Measurements from ENCODE around the gene DENR.
A peak's percentile ranks its signal among the peaks of the same experiment; 100 is the strongest.
"Not testable (repeated sequence)": the region's sequence is repeated elsewhere in the genome, so short reads cannot be mapped to it uniquely, and the experiment has no call there.

Gene DENR, protein sequence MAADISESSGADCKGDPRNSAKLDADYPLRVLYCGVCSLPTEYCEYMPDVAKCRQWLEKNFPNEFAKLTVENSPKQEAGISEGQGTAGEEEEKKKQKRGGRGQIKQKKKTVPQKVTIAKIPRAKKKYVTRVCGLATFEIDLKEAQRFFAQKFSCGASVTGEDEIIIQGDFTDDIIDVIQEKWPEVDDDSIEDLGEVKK

DNA sequence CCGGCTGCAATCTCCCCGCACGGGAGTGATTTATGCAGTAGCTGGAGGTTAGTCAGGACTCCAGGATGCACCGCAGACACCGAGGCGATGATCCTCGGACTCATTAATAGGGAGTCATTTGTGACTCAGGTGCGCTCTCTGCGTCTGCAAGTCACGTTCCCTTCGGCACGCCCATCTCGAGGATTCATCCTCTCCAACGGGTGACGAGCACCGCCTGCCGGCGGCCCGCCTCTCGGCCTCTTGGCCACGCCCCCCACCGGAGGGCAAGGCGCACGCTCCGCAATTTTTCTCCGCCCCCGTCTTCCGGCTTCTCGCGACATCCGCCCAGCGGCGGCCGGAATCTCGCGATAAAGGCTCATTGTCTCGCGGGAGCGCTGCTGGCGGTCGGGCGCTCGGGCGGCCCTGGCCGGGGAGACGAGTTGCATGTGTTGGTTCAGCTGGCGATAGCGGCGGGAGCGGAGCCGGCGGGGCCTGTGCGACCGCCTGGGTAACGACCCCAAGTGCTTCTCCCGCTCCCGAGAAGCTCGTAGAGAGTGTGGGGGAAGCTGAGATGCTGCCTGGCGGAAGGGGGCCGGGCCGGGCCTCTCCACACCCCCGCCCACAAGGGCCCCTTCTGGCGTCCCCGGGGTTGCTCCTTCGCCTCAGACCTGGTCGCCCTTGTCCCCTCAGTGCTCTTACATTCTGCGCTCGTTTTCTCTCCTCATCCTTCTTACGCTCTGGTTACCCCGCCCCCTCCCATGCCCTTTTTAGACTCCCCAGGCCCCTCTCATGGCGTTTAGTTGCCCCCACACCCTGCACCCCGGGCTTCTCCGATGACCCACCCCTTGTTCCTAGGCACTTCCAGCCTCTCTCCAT is at the start of gene DENR:
Gene DENR (plus strand): TSS at position 361 of the 855 bp plus-strand sequence. CDS start 878 bp downstream, outside the sequence.
- DNase-seq (ENCODE audit: low spot score) = peak; percentile 95

DNA sequence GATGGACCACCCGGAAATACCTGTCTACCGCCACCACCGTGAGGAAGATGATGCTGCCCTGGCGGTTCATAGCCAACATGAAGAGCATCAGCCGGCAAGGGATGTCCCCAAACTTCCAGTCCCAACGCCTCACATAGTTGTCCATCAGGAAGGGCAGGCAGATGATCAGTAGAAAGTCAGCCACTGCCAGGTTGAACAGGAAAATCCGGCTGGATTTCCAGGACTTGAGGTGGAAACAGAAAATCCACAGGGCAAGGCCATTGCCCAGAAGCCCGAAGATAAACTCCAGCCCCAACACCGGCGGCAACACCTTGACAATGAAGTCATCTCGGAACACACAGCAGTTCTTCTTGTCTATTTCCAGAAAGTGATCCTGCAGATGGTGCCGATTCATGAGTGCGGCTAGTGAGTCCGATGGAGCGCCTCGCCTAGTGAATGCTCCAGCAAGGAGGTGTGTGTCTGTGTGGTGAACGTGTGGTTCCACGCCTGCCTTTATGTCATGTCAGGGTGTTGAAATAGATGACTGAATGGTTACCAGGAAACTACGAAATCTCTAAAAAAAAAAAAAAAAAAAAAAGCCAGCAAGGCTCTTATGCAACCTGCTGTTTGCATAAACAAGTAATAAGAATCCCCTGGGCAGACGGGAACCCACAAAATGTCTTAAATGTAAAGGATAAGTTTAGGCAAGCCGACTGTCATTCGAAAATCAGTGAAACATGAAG is 49.6 kb upstream of the DENR start, which contains the start of gene HCAR2:
Gene HCAR2 (minus strand): TSS at position 468 of the 722 bp plus-strand sequence. CDS start 74 bp downstream, at position 394.
- DNase-seq (ENCODE audit: low spot score) = not testable (repeated sequence)

DNA sequence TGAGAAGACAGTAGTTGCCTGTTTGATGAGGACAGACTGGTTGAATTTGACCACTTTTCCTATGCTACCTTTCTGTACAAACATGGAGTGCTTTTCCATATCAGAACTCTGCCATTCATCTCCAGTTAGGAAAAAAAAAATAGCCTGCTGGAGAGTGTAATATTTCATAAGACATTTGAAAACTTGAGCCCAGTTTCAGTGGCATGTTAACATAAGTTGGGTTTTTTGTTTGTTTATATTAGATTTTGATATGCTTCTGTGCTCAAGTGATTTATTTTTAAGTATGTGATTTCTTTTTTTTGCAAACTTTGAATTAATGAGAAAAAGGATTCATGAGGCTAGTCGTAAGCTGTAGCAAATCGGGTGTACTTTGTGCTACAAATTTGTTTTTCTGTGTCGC is 48.8 kb upstream of the DENR start:
- not testable (repeated sequence) for DNase-seq (ENCODE audit: low spot score)

DNA sequence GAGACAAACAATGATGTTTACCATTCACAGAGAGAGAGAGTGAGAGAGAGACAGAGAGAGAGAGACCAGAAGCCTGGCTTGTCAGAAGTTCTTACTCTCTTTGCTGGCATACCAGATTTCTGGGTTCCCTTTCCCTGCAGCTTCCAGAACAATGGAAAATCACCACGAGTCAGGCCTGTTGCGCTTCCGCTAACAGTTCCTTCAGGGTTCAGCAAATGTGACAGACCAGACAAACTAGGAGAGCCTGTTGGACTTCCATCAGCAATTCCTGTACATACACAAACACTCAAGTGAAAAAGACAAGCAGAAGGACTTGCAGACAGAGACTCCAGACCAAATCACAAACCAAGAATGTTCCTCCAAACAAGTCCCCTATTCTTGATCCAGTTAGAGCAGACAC is 43.3 kb upstream of the DENR start:
- DNase-seq (ENCODE audit: low spot score) = not testable (repeated sequence)

DNA sequence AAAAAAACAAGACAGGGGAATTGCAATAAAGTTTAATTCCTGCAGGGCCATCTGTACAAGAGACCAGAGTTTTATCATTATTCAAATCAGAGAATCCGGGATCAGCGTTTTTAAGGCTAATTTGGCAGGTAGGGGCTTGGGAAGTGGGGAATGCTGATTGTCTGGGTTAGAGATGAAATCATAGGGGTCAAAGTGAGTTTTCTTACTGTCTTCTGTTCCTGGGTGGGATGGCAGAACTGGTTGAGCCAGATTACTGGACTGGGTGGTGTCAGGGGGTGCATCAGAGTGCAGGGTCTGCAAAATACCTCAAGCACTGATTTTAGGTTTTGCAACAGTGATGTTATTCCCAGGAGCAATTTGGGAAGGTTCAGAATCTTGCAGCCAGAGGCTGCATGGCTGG is 42.3 kb upstream of the DENR start:
- DNase-seq (ENCODE audit: low spot score) = not testable (repeated sequence)

DNA sequence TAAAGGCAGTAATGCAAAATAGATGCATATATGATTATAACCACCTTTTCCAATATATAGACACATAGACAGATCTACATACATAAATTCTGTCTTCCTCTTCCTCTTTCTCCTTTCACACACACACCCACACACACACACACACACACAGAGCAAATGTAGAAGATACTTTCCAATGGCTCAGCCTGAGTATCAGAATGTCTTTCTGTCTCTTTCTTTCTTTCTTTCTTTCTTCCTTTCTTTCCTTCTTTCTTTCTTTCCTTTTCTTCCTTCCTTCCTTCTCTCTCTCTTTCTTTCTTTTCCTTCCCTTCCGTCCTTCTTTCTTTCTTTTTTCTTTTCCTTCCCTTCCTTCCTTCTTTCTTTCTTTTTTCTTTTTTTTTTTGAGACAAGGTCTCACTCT is 41.4 kb upstream of the DENR start:
- not testable (repeated sequence) for DNase-seq (ENCODE audit: low spot score)

DNA sequence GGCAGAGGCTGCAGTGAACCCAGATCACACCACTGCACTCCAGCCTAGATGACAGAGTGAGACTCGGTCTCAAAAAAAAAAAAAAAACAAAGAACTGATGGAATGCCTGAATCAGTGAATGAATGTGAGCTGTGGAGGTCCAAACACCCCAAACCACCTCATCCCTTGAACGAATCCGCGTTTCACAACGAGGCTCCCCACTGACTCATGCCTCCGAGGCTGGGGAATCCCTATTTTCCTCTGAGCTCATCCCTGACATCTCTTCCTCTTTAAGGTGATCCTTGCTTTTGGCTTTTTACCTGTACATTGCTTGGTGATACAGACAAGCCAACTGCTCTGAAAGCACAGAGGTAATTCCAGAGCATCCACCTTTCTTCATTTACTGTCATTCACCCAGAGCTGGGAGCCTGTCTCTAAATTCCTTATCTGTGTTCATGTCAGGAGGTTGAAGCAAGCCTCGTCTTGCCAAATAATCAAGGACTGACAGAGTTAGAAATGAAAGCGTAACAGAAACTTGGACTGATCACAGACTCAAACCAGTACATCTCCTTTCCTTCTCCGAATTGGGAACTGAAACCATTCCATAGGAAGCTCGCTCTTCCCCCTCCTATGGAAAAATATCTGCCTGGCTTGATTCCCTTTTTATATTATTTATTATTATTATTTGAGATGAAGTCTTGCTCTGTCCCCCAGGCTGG is 39.0 kb upstream of the DENR start:
- DNase-seq (ENCODE audit: low spot score) = not testable (repeated sequence)

DNA sequence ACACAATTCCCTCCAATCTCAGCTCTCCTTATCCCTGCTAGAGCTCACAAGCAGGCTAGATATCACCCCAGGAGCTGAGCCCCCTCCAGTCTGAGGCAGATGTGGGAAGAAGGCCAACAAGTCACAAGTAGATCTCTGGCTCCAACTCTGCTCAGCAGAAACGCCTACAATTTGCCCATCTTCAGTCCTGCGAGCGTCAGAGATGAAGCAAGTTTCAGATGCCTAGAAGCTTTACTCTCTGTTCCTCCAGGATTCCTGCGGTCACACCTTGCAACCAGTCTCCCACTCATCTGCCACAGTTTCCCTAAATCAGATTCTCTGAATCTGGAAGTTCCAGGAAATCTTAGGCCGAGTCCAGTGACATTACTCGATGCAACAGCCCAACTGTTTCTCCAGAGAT is 37.4 kb upstream of the DENR start:
- not testable (repeated sequence) for DNase-seq (ENCODE audit: low spot score)

DNA sequence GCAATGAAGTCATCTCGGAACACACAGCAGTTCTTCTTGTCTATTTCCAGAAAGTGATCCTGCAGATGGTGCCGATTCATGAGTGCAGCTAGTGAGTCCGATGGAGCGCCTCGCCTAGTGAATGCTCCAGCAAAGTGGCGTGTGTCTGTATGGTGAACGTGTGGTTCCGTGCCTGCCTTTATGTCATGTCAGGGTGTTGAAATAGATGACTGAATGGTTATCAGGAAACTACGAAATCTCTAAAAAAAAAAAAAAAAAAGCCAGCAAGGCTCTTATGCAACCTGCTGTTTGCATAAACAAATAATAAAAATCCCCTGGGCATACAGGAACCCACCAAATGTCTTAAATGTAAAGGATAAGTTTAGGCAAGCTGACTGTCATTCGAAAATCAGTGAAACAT is 36.0 kb upstream of the DENR start, which contains the start of gene HCAR3:
Gene HCAR3 (minus strand): TSS at position 154 of the 400 bp plus-strand sequence. CDS start 74 bp downstream, at position 80.
- DNase-seq (ENCODE audit: low spot score) = not testable (repeated sequence)

DNA sequence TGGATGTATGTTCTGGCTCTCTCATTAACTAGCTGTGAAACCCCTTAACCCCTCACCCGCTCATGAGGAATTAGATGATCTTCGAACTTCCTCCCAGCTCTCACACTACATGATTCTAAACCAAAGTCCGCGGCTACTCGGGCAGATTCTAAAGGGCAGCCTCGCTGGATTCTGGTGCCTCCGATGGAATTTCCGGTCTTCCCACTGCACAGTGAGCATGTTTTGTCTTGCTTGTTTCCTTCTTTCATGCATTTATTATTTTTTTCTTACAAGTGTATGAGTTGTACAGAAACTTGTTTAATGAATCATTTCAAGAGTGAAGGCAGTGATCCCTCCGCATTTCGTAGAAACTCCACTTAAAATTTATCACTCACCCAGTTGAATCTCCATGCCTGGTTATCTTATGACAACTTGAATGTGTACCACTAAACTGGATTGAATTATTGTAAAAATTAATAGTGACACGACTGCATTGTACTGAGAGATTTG is 31.5 kb upstream of the DENR start:
- DNase-seq (ENCODE audit: low spot score) = no peak

DNA sequence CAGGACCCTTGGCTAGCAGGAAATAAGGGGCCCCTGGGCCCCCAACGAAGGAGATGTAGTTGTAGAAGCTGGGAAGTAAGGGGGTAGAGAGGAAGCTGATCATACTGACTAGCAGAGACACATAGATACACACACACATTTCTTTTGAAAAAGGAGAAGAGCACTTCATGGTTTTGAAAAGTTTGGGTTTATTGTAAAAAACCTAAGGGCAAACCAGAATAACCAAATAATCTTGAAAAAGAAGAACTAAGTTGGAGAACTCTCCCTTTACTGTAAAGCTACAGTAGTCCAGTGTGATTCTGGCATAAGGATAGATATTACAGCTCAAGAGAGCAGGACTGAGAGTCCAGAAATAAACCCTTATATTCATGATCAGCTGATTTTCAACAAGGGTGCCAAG is 30.2 kb upstream of the DENR start:
- no peak for DNase-seq (ENCODE audit: low spot score)

DNA sequence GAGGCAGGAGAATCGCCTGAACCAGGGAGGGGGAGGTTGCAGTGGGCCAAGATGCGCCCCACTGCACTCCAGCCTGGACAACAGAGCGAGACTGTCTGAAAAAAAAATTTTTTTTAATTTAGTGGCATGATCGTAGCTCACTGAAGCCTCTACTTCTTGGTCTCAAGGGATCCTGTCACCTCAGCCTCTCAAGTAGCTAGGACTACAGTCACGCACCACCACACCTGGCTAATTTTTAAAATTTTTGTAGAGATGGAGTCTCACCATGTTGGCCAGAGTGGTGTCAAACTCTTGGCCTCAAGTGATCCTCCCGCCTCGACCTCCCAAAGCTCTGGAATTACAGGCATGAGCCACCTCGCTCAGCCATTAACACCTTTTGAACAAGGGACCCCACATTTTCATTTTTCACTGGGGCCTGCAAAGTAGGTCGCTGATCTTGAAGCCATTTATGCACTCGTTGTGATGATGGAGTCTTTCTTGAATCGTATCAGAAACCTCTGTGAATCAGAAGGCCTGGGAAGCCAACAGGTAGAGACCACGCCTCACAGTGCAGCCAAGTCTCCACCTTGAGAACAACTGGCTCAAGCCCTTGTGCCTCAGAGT is 27.9 kb upstream of the DENR start:
- DNase-seq (ENCODE audit: low spot score) = no peak

DNA sequence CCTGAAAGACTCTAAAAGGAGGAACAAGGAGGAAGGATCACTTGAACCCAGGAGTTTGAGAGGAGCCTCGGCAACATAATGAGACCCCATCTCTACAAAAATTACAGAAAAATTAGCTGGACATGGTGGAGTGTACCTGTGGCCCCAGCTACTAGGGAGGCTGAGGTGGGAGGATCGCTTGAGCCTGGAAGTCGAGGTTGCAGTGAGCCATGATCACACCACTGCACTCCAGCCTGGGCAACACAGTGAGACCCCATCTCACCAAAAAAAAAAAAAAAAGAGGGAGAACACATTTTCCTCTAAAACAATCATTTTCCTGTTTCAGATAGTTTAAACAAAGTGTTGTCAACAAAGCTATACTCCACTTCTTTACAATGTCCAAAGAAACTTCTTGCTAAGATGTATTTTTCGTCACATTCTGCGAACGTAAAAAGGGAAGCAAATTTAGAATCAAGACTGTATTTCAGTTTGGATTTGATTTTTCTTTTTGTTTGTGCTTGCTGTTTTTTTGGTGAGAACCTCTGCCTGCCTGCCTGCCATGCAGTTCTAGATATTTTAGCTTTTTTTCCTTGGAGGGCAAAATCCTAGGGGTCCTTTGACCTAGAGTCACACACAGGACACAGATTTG is 27.1 kb upstream of the DENR start:
- no peak for DNase-seq (ENCODE audit: low spot score)

DNA sequence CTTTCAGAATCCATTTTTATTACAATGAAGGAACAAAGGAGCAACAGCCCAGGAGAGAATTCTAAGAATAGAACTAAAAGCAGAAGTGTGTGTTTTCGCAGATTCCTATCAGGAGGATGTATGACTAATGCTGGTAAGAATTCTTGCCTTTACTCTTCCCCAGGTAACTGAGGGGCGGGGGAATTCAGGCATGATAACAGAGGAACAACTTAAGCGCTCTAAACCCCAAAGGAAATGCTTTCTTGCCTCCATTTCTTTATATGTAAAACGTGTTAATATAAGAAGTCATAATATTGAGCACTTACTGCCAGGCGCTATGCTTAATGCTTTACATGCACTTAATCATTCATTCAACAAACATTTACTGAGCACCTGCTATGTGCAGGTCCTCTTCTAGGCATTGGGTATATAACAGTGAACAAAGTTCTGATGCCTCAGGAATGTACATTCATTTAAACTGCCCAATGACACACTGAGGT is 26.5 kb upstream of the DENR start:
- DNase-seq (ENCODE audit: low spot score) = peak; percentile 45

DNA sequence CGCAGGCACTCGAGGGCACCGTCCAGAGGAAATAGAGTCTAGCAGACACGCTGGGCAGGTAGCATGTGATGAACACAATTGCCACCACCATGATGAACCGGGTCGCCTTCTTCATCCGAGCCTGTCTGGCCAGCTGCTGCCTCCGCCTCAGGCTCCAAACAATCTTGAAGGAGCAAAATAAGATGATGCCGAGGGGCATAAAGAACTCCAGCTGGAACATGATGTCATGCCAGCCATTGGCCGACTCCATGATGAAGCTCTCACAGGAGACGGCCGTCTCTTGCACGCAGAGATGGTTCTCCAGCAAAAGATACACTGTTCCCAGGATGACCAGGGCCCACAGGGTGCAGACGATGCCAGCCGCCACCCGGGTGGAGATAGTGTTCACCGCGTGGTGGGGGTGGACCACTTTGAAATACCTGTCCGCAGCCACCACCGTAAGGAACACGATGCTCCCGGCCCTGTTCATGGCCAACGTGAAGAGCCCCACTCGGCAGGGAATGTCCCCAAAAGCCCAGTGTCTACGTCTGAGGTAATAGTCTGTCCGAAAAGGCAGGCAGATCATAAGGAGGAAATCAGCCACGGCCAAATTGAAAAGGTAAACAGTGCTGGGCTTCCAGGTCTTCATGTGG is 22.9 kb upstream of the DENR start:
- DNase-seq (ENCODE audit: low spot score) = no peak

DNA sequence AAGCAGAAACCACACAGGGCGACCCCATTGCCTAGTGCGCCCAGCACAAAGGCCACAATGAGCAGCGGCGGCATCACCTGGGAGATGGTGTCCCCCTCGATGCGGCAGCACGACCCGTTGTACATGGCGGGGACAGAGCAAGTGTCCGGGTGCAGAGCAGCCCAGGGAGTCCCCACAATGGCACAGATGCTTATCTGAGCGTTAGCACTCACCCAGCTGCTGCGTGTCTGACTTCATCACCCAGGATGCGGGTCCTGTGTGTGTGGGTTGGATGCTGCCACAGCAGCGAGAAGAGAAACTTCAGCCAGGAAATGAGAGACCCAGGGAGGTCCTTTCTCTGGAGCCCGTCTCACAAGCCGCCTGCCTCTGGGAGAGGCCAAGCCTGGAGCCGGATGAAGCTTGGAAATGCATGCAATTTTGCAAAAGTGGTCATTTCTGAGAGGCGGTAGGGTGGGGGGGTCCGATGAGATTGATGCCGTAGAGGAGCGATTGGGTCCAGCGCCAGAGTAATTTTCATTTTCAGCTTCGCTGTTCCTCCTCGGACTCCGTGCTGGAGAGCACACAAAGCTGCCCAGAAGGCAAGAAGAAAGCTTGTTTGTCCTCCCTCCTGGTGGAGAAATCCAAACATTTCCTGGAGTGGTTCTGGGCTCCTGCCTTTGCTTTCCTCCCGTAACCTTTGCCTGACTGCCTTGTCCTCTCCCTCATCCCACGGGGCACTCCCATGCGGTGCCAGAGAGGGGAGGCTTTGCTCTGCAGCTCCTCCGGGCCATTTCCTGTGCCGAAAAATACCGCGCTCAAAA is 22.2 kb upstream of the DENR start, which contains the start of gene HCAR1:
Gene HCAR1 (minus strand): TSS at position 630 of the 800 bp plus-strand sequence. CDS start 505 bp downstream, at position 125.
- no peak for DNase-seq (ENCODE audit: low spot score)

DNA sequence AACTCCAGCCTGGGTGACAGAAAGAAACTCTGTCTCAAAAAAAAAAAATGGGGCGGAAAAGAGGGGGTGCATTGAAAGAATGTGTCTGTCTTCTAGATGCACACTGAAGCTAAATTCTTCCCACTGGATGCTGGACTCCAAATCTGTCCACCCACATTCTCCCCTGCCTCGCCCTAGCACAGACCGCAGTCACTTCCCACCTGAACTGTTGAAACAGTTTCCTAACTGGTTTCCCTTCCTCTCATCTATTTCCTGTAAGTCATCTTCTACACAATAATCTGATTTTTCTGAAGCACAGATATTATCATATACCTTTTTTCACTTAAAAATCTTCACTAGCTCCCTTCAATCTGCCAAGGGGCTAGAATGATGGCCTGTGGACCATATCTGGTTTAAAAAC is 20.5 kb upstream of the DENR start:
- no peak for DNase-seq (ENCODE audit: low spot score)

DNA sequence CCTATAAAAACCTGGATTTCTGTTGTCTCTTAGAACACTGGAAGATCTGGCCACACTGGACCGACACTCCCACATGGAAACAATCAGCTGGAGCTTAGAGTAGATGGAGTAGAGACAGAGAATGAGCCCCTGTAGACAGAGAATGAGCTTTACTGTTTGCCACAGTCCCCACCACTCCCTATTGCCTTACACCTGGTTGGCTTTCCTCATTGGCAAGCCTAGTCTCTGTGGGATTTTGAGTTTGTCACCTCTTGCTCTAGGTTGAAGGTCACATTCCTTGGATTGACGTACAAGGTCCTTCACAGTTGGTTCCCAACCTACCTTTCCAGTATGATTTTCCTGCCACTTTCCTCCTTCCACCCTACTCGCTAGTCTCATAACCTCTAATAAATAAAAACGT is 20.0 kb upstream of the DENR start:
- DNase-seq (ENCODE audit: low spot score) = no peak

DNA sequence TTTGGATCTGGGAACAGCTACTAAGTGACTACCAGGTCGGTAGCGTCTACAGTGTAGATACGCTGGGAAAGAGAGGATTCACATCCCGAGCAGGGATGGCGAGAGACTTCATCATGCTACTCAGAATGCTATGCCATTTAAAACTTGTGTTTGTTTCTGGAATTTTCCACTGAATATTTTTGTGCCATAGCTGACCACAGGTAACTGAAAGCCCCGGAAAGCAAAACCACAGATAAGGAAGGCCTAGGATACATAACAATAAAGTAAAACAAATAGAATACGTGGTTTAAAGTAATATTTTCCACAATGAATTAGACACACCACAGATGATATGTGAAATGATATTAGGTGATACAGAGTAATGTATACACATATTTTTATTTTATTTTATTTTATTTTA is 14.1 kb upstream of the DENR start:
- DNase-seq (ENCODE audit: low spot score) = no peak
